Right atrium auricular region (tissue), 2 donors: Measurements from ENCODE around the gene IL21. TPM values are rescaled to one million over a fixed set of nuclear protein-coding genes. Genes with fewer than 3 reads are reported as not detected.

Experiments
- DNase-seq: peaks from one replicate; pipeline ENCODE4 v3.0.0-alpha.2; 2019; ENCODE audit warnings: low spot score
- H3K27ac ChIP-seq, 2 donors: fragments of 200-600 bp; sonication (generic); 1 replicate in 1 of 2; 2 replicates in 1 of 2; pipeline ENCODE4 v1.5.1; 2016 to 2019
- H3K27me3 ChIP-seq, 2 donors: fragments of 200-600 bp; sonication (generic); one replicate each; pipeline versions ENCODE4 v1.5.1 to v1.6.0; 2017 to 2019
- H3K36me3 ChIP-seq: fragments of 200-600 bp; sonication (generic); one replicate; pipeline ENCODE4 v1.5.1; 2016
- H3K4me1 ChIP-seq, 2 donors: fragments of 200-600 bp; sonication (generic); one replicate each; pipeline versions ENCODE4 v1.5.1 to v1.6.0; 2017 to 2019
- H3K4me3 ChIP-seq, 2 donors: fragments of 200-600 bp; sonication (generic); 1 replicate in 1 of 2; 2 replicates in 1 of 2; pipeline ENCODE4 v1.5.1; 2017 to 2019; ENCODE audit warnings: mild to moderate bottlenecking in 1 of 2, moderate library complexity in 1 of 2
- H3K9me3 ChIP-seq, 2 donors: fragments of 200-600 bp; sonication (generic); one replicate each; pipeline ENCODE4 v1.5.1; 2019
- CTCF ChIP-seq, 2 donors: fragments of 200-600 bp; sonication (generic); IDR thresholded peaks; one replicate each; pipeline ENCODE4 v1.5.1; 2019; ENCODE audit warnings: antibody characterized with exemption in 2 of 2
- total RNA-seq, 2 donors: library from RNA; depleted of rRNA; stranded (reverse); fragments of >200 nt; gene quantifications; one replicate each; pipeline ENCODE4 v1.1.0, GENCODE V29; 2016

The IL21 gene
- total RNA-seq, 2 donors from 2014 or later = not detected

GRCh38 chr4:122617597-122618593 is 3.0 kb downstream of the IL21 start:
- TF ChIP-seq CTCF (IDR thresholded peaks at IDR 0.05) = no peak
- DNase-seq = no peak
- H3K4me1 ChIP-seq = no peaks in the 10 kb centered on the region

GRCh38 chr4:122616915-122617596 is 3.8 kb downstream of the IL21 start:
- H3K27me3 ChIP-seq = no peaks in the 10 kb centered on the region
- TF ChIP-seq CTCF (IDR thresholded peaks at IDR 0.05) = no peak
- H3K36me3 ChIP-seq = no peaks in the 10 kb centered on the region
- H3K4me1 ChIP-seq = no peaks in the 10 kb centered on the region
- H3K27ac ChIP-seq = no peak overlapping the region
- no peak overlapping the region for H3K4me3 ChIP-seq
- DNase-seq = no peak
- H3K9me3 ChIP-seq = no peaks in the 10 kb centered on the region

More at GRCh38 chr4:122617597-122618593, 3.0 kb downstream of the IL21 start:
- H3K9me3 ChIP-seq = no peaks in the 10 kb centered on the region
- no peak overlapping the region for H3K27ac ChIP-seq
- H3K27me3 ChIP-seq = no peaks in the 10 kb centered on the region
- no peak overlapping the region for H3K4me3 ChIP-seq
- no peaks in the 10 kb centered on the region for H3K36me3 ChIP-seq

- no peaks in the 10 kb centered on the region for H3K27me3 ChIP-seq
- H3K9me3 ChIP-seq = no peaks in the 10 kb centered on the region
- H3K4me3 ChIP-seq = no peak overlapping the region
- TF ChIP-seq CTCF (IDR thresholded peaks at IDR 0.05) = no peak
- DNase-seq = no peak
- no peaks in the 10 kb centered on the region for H3K4me1 ChIP-seq
- no peaks in the 10 kb centered on the region for H3K36me3 ChIP-seq
- H3K27ac ChIP-seq = no peak overlapping the region
Observed at GRCh38 chr4:122614621-122615020, 6.2 kb downstream of the IL21 start.

DNA sequence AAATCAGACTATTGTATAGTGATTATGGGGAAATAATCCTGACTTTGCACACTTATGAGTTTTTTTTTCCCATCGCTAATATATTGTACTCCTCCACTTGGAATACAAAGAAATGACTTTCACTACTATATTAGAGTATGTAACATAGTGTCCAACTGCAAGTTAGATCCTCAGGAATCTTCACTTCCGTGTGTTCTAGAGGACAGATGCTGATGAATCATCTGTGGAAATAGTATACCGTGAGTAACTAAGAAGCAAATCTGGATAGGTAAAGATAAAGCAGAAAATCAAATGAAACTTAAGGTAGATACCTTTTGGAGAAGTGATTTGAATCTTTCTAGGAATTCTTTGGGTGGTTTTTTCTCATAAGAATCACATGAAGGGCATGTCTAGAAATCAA is 8.3 kb downstream of the IL21 start:
- no peak for DNase-seq
- Histone ChIP-seq H3K9me3 (no peaks in the 10 kb centered on the region), H3K36me3 (no peaks in the 10 kb centered on the region), H3K4me3 (no peak overlapping the region), H3K27me3 (no peaks in the 10 kb centered on the region), H3K27ac (no peak overlapping the region), H3K4me1 (no peaks in the 10 kb centered on the region)
- TF ChIP-seq CTCF (IDR thresholded peaks at IDR 0.05) = no peak

DNA sequence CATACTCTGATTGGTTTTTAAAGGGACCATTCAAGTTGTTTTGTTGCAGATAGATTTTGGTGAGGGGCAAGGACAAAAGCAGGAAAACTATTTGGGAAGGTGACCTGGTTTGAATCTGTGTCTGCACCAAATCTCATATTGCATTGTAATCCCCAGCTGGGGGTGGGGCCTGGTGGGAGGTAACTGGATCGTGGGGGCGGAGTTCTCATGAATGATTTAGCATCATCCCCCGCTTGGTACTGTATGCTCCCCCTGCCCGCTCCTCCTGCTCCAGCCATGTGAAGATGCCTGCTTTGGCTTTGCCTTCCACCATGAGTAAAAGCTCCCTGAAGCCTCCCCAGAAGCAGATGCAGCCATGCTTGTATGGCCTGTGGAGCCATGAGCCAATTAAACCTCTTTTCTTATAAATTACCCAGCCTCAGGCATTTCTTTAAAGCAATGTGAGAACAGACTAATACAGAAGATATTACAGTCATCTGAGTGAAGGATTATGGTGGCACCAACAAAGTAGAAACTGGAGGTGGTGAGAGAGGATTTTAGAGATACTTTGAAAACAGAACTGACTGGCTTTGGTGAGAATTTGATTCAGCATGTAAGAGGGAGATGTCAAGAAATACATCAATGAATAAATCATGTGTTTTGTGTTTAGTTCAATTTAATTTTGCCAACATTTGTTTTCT is 14.4 kb downstream of the IL21 start:
- Histone ChIP-seq H3K27ac (no peak overlapping the region), H3K36me3 (no peaks in the 10 kb centered on the region), H3K4me3 (no peak overlapping the region), H3K27me3 (no peaks in the 10 kb centered on the region), H3K4me1 (no peaks in the 10 kb centered on the region), H3K9me3 (no peaks in the 10 kb centered on the region)
- DNase-seq = no peak
- no peak for TF ChIP-seq CTCF (IDR thresholded peaks at IDR 0.05)
